Activated naive CD8-positive, alpha-beta T cell treated with anti-CD3 and anti-CD28 coated beads, Interleukin-2, amount 10 ng/mL, durations not matched to agents 7 days and 5 days (primary cell): ENCODE results near the gene AHNAK. TPM values are rescaled to one million over a fixed set of nuclear protein-coding genes. Genes with fewer than 3 reads are reported as not detected.
A peak's percentile ranks its signal among the peaks of the same experiment; 100 is the strongest.
"Not testable (repeated sequence)": the region's sequence is repeated elsewhere in the genome, so short reads cannot be mapped to it uniquely, and the experiment has no call there.

Source experiments
- ATAC-seq: fragments of 150-1000 bp; cut with Tn5 transposase; one replicate; pipeline ENCODE4 v1.10.0; 2021; ENCODE audit warnings: low read depth, moderate library complexity
- POLR2A ChIA-PET: fragments of 350-600 bp; sonication (Branson Sonifier 250); formaldehyde crosslinking; loops from one replicate; lab custom pipeline; 2021; ENCODE audit warnings: antibody characterized with exemption; lab: Charles Lee
- DNase-seq: peaks from one replicate; pipeline ENCODE4 v3.0.0; 2021
- H3K27ac Mint-ChIP-seq: one replicate; pipeline ENCODE4 v1.8.0; 2022; ENCODE audit warnings: mild to moderate bottlenecking, mixed read lengths
- H3K27me3 Mint-ChIP-seq: one replicate; pipeline ENCODE4 v1.8.0; 2022; ENCODE audit warnings: mild to moderate bottlenecking, moderate library complexity, mixed read lengths
- H3K36me3 Mint-ChIP-seq: one replicate; pipeline ENCODE4 v1.8.0; 2021; ENCODE audit warnings: mild to moderate bottlenecking, mixed read lengths
- H3K4me1 Mint-ChIP-seq: one replicate; pipeline ENCODE4 v1.8.0; 2021; ENCODE audit warnings: mixed read lengths
- H3K4me3 Mint-ChIP-seq: one replicate; pipeline ENCODE4 v1.8.0; 2022; ENCODE audit warnings: mild to moderate bottlenecking, moderate library complexity, mixed read lengths
- H3K9me3 Mint-ChIP-seq: one replicate; pipeline ENCODE4 v1.8.0; 2021; ENCODE audit warnings: mixed read lengths
- total RNA-seq, 2 experiments: library from RNA; stranded (reverse); gene quantifications; one replicate each; pipeline ENCODE4 v1.2.3, GENCODE V29; 2021

Gene AHNAK
- total RNA-seq, 2 experiments from 2014 or later: 278 to 344 TPM

DNA sequence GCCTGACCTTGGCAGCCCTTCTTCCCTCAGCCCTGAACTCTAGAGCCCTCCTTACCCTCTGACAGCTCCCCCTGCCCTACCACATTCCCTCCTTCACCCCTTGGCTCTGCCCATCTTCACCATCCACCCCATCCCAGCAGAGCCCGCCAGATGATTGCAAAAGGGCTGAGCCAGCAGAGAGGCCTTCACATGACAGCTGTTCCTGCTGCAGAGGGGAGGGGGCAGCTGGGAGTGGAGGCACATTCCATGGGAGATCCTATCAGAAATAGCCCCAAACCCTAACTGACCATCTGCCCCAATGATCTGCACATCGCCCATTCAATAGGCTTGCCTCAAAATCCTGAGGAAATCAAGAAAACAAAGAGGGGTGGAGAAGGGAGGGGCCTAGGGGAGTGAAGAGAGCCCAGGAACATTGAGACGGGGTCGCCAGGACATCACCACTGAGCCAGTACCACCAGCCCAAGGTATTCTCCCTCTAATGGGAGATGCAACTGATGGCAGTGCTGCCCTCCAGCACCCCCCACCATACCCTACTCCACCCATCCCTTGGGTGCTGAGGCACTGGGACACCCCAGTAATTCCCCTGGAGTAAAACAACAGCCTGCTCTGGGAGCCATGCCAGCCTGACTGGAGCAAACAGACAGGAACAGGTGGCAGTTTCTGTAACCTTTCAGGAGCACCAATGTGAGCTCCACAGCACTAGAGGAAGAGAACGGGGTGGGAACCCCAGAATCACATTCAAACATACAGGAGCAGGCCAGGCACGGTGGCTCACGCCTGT, 8.0 kb upstream of the AHNAK start:
- no peaks in the 10 kb centered on the region for H3K9me3 Mint-ChIP-seq
- peaks cover 74% of the 10 kb centered on the region for H3K4me1 Mint-ChIP-seq
- H3K36me3 Mint-ChIP-seq: peaks cover 7% of the 10 kb centered on the region
- no peak for ATAC-seq
- H3K27me3 Mint-ChIP-seq: peaks cover 14% of the 10 kb centered on the region
- H3K4me3 Mint-ChIP-seq: peak overlapping the region; percentile 24
- peak overlapping the region; percentile 97 for H3K27ac Mint-ChIP-seq
- DNase-seq: no peak
- POLR2A ChIA-PET: interaction anchor here (1.0 to 7.2 kb wide), 9 partner anchors 9 to 287 kb away, joined by 3 to 97 read pairs (median 8); partner anchors contain the start of genes AHNAK, C11orf98, CSKMT and INTS5

DNA sequence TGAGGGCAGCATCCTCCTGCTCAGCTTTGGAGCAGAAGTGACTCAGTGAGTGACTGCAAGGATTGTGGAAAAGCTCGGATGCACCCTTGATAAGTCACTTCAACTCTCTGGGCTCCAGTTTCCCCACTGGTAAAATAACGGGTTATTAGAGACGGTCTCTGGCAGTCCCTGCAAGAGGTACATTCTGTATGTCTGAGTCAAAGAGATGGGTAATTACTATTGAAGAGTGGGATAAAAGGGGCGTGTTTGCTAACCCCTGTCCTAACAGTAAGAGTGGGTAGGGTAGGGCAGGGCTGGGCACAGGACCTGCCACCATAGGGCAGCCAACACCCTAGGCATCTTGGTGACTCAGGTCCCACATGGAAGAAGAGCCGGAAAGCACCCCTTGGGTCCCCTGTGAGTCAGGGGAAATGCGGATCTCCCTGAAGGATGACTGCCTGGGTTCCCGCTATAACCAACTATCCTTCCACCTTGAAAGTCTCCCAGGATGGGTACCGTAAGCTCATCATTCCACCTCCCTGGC, 7.3 kb upstream of the AHNAK start:
- H3K27me3 Mint-ChIP-seq: peaks cover 20% of the 10 kb centered on the region
- no peak for ATAC-seq
- DNase-seq: no peak
- H3K36me3 Mint-ChIP-seq: peaks cover under 1% of the 10 kb centered on the region
- no peaks in the 10 kb centered on the region for H3K9me3 Mint-ChIP-seq
- no peak overlapping the region for H3K4me3 Mint-ChIP-seq
- POLR2A ChIA-PET: interaction anchor here (1.0 to 7.2 kb wide), 6 partner anchors 9 to 126 kb away, joined by 5 to 97 read pairs (median 10); partner anchors contain the start of genes AHNAK, EEF1G, INTS5 and MTA2
- peak overlapping the region; percentile 97 for H3K27ac Mint-ChIP-seq
- peaks cover 69% of the 10 kb centered on the region for H3K4me1 Mint-ChIP-seq

- peak overlapping the region; percentile 54 for H3K4me3 Mint-ChIP-seq
- peaks cover 27% of the 10 kb centered on the region for H3K27me3 Mint-ChIP-seq
- H3K9me3 Mint-ChIP-seq: no peaks in the 10 kb centered on the region
- no peaks in the 10 kb centered on the region for H3K36me3 Mint-ChIP-seq
- POLR2A ChIA-PET: interaction anchor here (0.7 to 7.2 kb wide), 10 partner anchors 8 to 151 kb away, joined by 3 to 97 read pairs (median 6); partner anchors contain the start of genes AHNAK, C11orf98, CSKMT and EEF1G
- DNase-seq (peak; percentile 70), ATAC-seq (peak; percentile 8)
- peak overlapping the region; percentile 97 for H3K27ac Mint-ChIP-seq
- peaks cover 67% of the 10 kb centered on the region for H3K4me1 Mint-ChIP-seq
These were observed 6.7 kb upstream of the AHNAK start for GRCh38 chr11:62553080-62553838.

DNA sequence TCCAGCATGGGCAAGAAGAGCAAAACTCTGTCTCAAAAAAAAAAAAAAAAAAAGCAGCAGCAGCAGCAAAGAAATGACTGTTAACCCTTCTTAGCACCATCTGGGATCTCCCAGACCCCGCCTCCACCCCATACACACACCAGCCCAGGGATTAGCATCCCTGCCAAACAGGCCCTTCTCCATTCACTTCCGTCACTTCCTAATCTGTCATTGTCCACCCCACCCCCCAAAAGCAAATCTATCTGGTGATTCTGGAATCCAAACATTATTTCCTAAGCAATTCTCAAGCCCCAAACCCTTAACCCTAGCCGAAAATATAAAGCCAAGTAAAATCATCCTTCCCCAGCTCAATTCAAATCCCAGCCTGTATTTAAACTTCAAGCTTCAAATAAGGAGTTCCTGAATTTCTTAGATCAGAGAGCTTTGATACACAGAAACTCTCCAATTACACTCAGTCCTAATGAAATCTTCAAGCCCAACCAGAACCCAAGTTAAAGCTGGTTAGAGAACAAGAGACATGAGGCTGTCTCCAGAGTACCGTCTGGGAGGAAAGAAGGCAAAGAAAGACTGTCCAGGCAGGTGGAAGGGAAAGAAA, 6.0 kb upstream of the AHNAK start:
- no peak for DNase-seq
- peaks cover 34% of the 10 kb centered on the region for H3K27me3 Mint-ChIP-seq
- H3K4me3 Mint-ChIP-seq: peak overlapping the region; percentile 54
- H3K36me3 Mint-ChIP-seq: no peaks in the 10 kb centered on the region
- peak overlapping the region; percentile 97 for H3K27ac Mint-ChIP-seq
- H3K4me1 Mint-ChIP-seq: peaks cover 66% of the 10 kb centered on the region
- POLR2A ChIA-PET: interaction anchor here (0.6 to 7.2 kb wide), 15 partner anchors 7 to 329 kb away, joined by 3 to 97 read pairs (median 5); partner anchors contain the start of genes AHNAK, B3GAT3, C11orf98 and CSKMT
- ATAC-seq: no peak
- H3K9me3 Mint-ChIP-seq: no peaks in the 10 kb centered on the region

DNA sequence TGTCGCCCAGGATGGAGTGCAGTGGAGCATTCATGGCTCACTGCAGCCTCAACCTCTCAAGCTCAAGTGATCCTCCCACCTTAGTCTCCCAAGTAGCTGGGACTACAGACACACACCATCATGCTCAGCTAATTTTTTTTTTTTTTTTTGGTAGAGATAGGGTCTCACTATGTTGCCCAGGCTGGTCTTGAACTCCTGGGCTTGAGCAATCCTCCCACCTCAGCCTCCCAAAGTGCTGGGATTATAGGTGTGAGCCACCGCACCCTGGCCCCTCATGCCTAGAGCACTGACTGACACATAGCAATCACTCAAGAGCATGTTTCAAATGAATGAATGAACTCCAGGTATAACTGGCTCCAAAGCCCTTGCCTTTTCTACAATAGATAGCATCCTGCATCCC, 3.9 kb upstream of the AHNAK start:
- Mint-ChIP-seq H3K4me1 (peaks cover 51% of the 10 kb centered on the region), H3K27me3 (peaks cover 39% of the 10 kb centered on the region)
- H3K9me3 Mint-ChIP-seq, ATAC-seq, DNase-seq, H3K4me3 Mint-ChIP-seq, H3K36me3 Mint-ChIP-seq, H3K27ac Mint-ChIP-seq: not testable (repeated sequence)
- POLR2A ChIA-PET: interaction anchor here (0.8 kb wide), 1 partner anchor 114 kb away, joined by 3 read pairs; the partner anchor contains the start of genes C11orf98 and CSKMT

- POLR2A ChIA-PET: interaction anchor here (2.5 kb wide), 1 partner anchor 25 kb away, joined by 6 read pairs; the partner anchor contains the start of gene EEF1G
- Mint-ChIP-seq H3K36me3 (no peaks in the 10 kb centered on the region), H3K4me1 (peaks cover 45% of the 10 kb centered on the region), H3K9me3 (no peaks in the 10 kb centered on the region), H3K27ac (no peak overlapping the region), H3K4me3 (no peak overlapping the region), H3K27me3 (peaks cover 39% of the 10 kb centered on the region)
- no peak for DNase-seq
- ATAC-seq: no peak
These were observed 2.1 kb upstream of the AHNAK start for GRCh38 chr11:62548545-62549335.

GRCh38 chr11:62547691-62548281, 1.2 kb upstream of the AHNAK start:
- Mint-ChIP-seq H3K9me3 (no peaks in the 10 kb centered on the region), H3K27me3 (peaks cover 39% of the 10 kb centered on the region), H3K4me3 (peak overlapping the region; percentile 75), H3K27ac (peak overlapping the region; percentile 67), H3K36me3 (no peaks in the 10 kb centered on the region), H3K4me1 (peaks cover 46% of the 10 kb centered on the region)
- DNase-seq (no peak), ATAC-seq (no peak)
- POLR2A ChIA-PET: interaction anchor here (1.4 to 6.0 kb wide), 4 partner anchors 7 to 146 kb away, joined by 3 to 97 read pairs (median 10); partner anchors contain the start of genes EEF1G and TUT1

- peaks cover 46% of the 10 kb centered on the region for H3K4me1 Mint-ChIP-seq
- POLR2A ChIA-PET: interaction anchor here (0.6 to 6.0 kb wide), 6 partner anchors 8 to 164 kb away, joined by 3 to 97 read pairs (median 5); partner anchors contain the start of genes EEF1G and TUT1
- no peaks in the 10 kb centered on the region for H3K36me3 Mint-ChIP-seq
- H3K27me3 Mint-ChIP-seq: peaks cover 39% of the 10 kb centered on the region
- no peaks in the 10 kb centered on the region for H3K9me3 Mint-ChIP-seq
- DNase-seq (no peak), ATAC-seq (peak; percentile 1)
- H3K4me3 Mint-ChIP-seq: peak overlapping the region; percentile 75
- peak overlapping the region; percentile 67 for H3K27ac Mint-ChIP-seq
These were observed 471 bp upstream of the AHNAK start for GRCh38 chr11:62546929-62547625.

- Mint-ChIP-seq H3K4me3 (peak overlapping the region; percentile 96), H3K36me3 (peaks cover 2% of the 10 kb centered on the region), H3K27ac (peak overlapping the region; percentile 78), H3K4me1 (peaks cover 47% of the 10 kb centered on the region), H3K9me3 (no peaks in the 10 kb centered on the region), H3K27me3 (peaks cover 36% of the 10 kb centered on the region)
- ATAC-seq: peak; percentile 25
- POLR2A ChIA-PET: interaction anchor here (0.6 to 6.0 kb wide), 10 partner anchors 9 to 181 kb away, joined by 3 to 97 read pairs (median 4); partner anchors contain the start of genes C11orf98, CSKMT, EEF1G and HNRNPUL2
- peak; percentile 65 for DNase-seq
These were observed 966 bp downstream of the AHNAK start for GRCh38 chr11:62545437-62546243.

DNA sequence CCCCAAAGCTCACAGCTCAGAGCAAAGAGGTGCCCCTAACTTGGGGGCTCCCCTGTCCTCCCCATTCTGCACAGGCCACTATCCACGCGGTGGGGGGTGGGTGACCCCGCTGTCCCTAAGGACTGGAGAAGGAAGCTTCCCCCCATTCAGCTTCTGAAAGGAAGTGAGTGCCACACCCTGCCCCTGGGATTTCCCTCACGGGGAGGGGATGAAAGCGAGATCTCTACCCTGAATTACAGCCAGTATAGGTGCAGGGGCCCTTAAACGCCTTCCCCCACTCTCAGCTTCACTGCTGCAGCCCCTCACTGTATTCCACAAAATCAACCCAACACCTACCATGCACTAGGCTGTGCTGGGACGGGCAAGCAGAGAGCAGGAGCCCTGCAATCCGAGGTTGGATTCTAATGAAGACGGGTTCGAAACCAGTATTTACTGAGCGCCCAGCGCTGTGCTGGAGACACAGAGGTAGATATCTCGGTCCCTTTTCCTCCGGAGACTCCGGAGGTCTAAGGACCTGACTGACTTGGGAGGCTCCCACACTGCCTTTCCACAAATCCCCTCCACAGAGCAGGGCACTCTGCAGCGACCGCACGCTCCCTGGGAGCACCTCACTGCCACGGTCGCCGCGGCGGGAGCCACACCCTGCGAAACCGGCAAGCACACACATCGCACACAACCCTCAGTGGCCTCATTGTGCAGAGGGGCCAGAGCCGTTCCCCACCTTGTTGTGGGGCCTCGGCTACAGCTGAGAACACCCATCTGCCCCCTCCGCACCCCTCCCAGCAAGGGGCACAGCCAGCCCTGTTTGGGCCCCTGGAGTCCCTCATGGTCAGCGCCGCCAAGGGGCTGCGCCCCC, 1.8 kb downstream of the AHNAK start:
- H3K27me3 Mint-ChIP-seq: peaks cover 28% of the 10 kb centered on the region
- peaks cover 2% of the 10 kb centered on the region for H3K36me3 Mint-ChIP-seq
- H3K9me3 Mint-ChIP-seq: no peaks in the 10 kb centered on the region
- DNase-seq: no peak
- peaks cover 46% of the 10 kb centered on the region for H3K4me1 Mint-ChIP-seq
- POLR2A ChIA-PET: interaction anchor here (0.7 to 6.0 kb wide), 11 partner anchors 10 to 297 kb away, joined by 3 to 97 read pairs (median 4); partner anchors contain the start of genes C11orf98, CSKMT, EEF1G and HNRNPUL2
- peak overlapping the region; percentile 78 for H3K27ac Mint-ChIP-seq
- peak overlapping the region; percentile 96 for H3K4me3 Mint-ChIP-seq
- peak; percentile 27 for ATAC-seq
